HuH-7 (cell line): ENCODE measurements around the gene MEGF9.
"Not testable (repeated sequence)": the region's sequence is repeated elsewhere in the genome, so short reads cannot be mapped to it uniquely, and the experiment has no call there.

Experiments used
- DNase-seq: peaks from one replicate; pipeline ENCODE4 v3.0.0; 2011; ENCODE audit warnings: low spot score

Gene MEGF9

GRCh38 chr9:120571443-120572257 lies 142.6 kb downstream of the MEGF9 start:
- DNase-seq: peak; percentile 63

GRCh38 chr9:120570296-120570695 lies 144.0 kb downstream of the MEGF9 start:
- no peak for DNase-seq

GRCh38 chr9:120569556-120569955 lies 144.7 kb downstream of the MEGF9 start:
- no peak for DNase-seq

DNA sequence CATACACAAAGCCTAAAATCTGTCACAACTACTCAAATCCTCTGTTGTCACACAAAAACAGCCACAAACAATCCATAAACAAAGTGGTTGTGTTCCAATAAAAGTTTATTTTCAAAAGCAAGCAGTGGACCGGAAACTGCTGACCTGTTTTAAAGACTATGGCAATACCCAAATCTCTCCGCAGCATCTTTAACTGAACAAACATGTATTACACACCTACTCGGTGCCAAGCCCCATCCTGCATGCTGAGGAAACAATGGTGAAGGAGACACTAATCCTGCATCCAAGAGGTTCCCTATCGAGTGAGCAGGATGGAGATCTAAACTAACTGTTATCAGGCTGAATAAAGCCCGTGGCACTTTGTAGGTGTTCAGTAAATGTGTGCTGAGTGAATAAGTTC lies 145.5 kb downstream of the MEGF9 start:
- no peak for DNase-seq

DNA sequence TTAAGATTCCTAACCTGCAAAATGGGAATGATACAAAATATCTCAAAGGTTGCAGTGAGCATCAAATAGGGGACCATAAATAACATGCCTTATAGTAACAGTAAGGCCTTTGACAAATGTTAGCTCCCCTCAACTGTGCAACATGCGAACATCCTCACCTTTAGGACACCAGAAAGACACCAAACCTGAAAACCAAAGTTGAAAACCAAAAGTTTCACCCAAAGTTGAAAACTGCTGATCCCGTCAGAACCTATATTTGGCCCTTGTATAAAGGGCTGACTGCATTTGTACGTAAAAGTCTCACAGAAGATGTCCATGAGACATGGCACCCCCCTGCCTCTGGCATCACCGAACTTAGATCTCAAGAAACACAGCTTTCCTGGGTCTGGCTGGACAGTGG lies 146.4 kb downstream of the MEGF9 start:
- DNase-seq: no peak

- no peak for DNase-seq
These were observed 147.2 kb downstream of the MEGF9 start for GRCh38 chr9:120567081-120567480.

DNA sequence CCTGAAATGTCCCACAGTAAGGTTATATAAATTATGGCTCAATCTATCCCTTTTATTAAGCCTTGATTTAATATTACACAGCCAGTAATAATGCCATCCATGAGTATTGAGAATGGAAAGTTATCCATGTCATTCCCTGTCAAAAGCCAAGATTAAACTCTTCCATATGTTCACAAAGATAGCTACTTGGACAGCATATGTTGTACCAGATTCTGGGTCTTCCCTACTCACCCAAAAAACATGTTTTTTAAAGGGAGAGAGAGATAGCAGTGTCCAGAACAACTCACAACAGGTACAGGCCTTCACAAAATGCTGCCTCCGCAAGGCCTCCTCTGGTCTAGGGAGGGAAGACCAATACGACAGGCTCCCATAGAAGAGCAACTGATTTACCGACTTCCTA lies 149.7 kb downstream of the MEGF9 start:
- DNase-seq: no peak

- DNase-seq: no peak
These were observed 151.3 kb downstream of the MEGF9 start for GRCh38 chr9:120562861-120563443.

GRCh38 chr9:120561709-120562108 lies 152.6 kb downstream of the MEGF9 start:
- DNase-seq: no peak

DNA sequence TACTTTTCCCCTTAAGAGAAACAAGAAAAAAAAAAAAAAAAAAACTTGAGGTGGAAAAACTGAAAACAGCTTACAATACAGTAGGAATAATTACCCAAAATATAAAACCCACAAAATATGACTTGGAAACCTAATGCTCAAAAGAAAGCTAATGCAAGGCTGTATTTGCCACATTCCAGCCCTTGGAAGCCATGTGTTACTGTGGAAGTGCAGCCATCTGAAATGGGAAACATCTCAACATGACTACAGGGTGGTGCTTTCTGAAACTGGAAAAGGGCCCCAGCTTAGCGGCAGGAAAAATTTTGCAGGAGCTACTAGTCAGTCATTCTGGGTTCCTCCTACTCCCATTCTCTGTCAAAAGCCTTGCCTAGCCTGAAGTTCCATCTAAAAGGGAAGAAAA lies 154.7 kb downstream of the MEGF9 start:
- no peak for DNase-seq

DNA sequence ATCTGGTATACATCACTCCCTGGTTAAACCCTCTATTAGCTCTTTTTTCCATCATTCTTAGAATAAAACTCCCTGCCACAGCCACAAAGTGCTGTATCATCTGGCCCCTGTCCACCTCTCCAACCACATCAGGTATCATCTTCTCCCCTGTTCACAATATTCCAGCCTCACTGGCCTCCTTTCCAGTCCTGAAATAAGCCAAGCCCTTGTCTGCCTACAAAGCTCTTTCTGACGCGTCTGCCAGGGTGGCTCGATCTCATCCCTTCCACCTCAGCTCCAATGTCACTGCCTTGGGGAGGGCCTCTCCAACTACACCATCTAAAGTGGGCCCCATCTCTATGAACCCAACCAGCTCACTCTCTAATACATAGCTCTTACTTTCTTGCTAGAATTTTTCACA lies 155.8 kb downstream of the MEGF9 start:
- no peak for DNase-seq

GRCh38 chr9:120557205-120557604 lies 157.1 kb downstream of the MEGF9 start:
- no peak for DNase-seq

DNA sequence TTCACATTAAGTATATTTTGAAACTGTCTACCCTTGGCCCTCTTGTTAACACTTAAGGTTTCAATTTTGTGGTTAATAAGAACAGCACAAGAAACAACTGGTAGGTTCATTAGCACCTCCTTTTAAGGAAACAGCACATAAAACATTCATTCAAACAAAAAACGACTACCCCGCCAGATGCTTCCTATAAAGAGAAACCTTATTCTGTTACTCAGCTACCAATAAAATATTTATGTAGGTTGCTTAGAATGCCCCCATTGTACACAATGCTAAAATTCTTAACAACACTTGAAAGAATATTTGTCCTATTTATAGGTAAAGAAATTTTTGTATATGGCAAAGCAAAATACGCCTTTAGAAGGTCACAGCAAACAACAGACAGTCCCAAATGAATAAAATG lies 157.5 kb downstream of the MEGF9 start:
- no peak for DNase-seq

DNA sequence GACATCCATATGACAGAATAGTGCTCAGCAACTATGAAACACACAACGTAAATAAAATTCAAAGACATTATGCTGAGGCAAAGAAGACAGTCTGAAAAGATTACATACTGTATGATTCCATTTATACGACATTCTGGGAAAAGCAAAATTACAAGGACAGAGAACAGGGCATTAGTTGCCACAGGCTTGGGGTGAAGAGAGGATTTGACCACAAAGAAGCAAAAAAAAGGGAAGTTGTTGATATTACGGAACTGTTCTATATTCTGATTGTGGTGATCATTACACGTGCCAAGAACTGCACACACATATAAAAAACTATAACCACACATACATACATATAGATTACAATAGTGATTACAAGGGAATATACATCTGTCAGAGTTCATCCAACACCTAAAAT lies 158.4 kb downstream of the MEGF9 start:
- no peak for DNase-seq

DNA sequence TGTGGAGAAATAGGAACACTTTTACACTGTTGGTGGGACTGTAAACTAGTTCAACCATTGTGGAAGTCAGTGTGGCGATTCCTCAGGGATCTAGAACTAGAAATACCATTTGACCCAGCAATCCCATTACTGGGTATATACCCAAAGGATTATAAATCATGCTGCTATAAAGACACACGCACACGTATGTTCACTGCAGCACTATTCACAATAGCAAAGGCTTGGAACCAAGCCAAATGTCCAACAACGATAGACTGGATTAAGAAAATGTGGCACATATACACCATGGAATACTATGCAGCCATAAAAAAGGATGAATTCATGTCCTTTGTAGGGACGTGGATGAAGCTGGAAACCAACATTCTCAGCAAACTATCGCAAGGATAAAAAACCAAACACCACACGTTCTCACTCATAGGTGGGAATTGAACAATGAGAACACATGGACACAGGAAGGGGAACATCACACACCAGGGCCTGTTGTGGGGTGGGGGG lies 162.0 kb downstream of the MEGF9 start:
- not testable (repeated sequence) for DNase-seq
